SK-N-SH treated with all-trans-retinoic acid at 6 μM for 48 hours (cell line): ENCODE results near the gene GRIA2.

Source experiments
- ARNTL ChIP-seq: fragments of 450-650 bp; formaldehyde crosslinking; IDR thresholded peaks from 2 replicates; pipeline ENCODE4 v1.5.0; 2020; ENCODE audit warnings: low read depth, mild to moderate bottlenecking, moderate library complexity, borderline replicate concordance
- CREB5 ChIP-seq: fragments of 250-450 bp; sonication (Bioruptor Pico); IDR thresholded peaks from 2 replicates; pipeline ENCODE4 v1.5.1; 2020; ENCODE audit warnings: low read depth, mild to moderate bottlenecking, moderate library complexity
- TCF4 ChIP-seq: fragments of 250-450 bp; sonication (Bioruptor Pico); IDR thresholded peaks from 2 replicates; pipeline ENCODE4 v1.8.0; 2021; ENCODE audit warnings: mild to moderate bottlenecking, moderate library complexity, borderline replicate concordance

- TF ChIP-seq TCF4 (CRISPR knock-in tag): no peak
- no peak for TF ChIP-seq CREB5 (CRISPR knock-in tag)
- TF ChIP-seq ARNTL (CRISPR knock-in tag): no peak
Measured at GRCh38 chr4:157226601-157227000, 6.1 kb downstream of the GRIA2 start.
